ENCODE measurements around the gene COL24A1. TPM values are rescaled to one million over a fixed set of nuclear protein-coding genes. Genes with fewer than 3 reads are reported as not detected.

The COL24A1 gene
- total and polyA plus RNA-seq, 2 of the 8 experiments (the other 6 are each of a cell fraction or from before 2014, with no cell fraction given), result 0.23 to 1.1 TPM

GRCh38 chr1:85938829-85939228 lies 217.7 kb downstream of the COL24A1 start (continued):
- no peak for TF ChIP-seq SRF (IDR thresholded peaks at IDR 0.05; ENCODE audit: low read depth, low read length)
- no peak for TF ChIP-seq SIN3A (conservative IDR thresholded peaks at IDR 0.05 in 1 of 2, IDR thresholded peaks at IDR 0.05 in 1 of 2; ENCODE audit: low read depth in 1 of 2, low read length in 2 of 2)
- TF ChIP-seq YY1 (IDR thresholded peaks at IDR 0.05; ENCODE audit: low read depth, low read length), result no peak
- no peak for TF ChIP-seq RFX5 (IDR thresholded peaks at IDR 0.05; ENCODE audit: borderline replicate concordance, low read depth, low read length)
- TF ChIP-seq KDM4A (IDR thresholded peaks at IDR 0.05; ENCODE audit: low read depth, low read length, severe bottlenecking), result no peak

Data from H1 (cell line).